Measurements from ENCODE around the gene XRRA1. TPM values are rescaled to one million over a fixed set of nuclear protein-coding genes. Genes with fewer than 3 reads are reported as not detected.
A peak's percentile ranks its signal among the peaks of the same experiment; 100 is the strongest.

Gene XRRA1
- polyA plus RNA-seq, 1 experiment: 7.0 TPM

DNA sequence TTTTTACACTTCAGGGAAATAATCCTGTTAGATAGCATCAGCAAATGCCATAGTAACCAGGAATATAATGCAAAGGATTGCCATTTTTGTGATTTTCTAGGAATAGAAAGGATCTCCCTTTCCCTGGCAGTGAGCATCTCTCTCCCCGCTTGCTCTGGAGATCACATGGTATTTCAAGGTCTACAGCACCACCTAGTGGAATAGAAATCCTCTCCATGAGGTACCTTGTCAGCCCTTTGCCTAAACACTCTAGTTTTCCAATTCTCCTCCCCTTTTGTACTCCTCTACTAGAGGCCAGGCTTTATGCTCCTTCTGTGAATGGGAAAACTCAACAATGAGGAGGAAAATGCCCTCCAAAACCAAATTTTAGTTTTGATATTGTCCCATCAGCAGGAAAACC, 78.4 kb downstream of the XRRA1 start:
- POLR2A ChIA-PET: no interaction called here
- DNase-seq (ENCODE audit: low read depth, low spot score): peak; percentile 10
- CTCF ChIA-PET: interaction anchor here (1.3 kb wide), 1 partner anchor 131 kb away, joined by 3 read pairs; no protein-coding TSS in a partner anchor
- Histone ChIP-seq H3K27ac (ENCODE audit: low read depth, low read length) (no peak overlapping the region), H3K27me3 (ENCODE audit: control insufficient read depth, insufficient read depth, low read length) (no peaks in the 10 kb centered on the region), H3K9me3 (ENCODE audit: control insufficient read depth, insufficient read depth, low read length) (peaks cover 40% of the 10 kb centered on the region), H3K4me3 (ENCODE audit: low read depth, low read length) (no peak overlapping the region)
- TF ChIP-seq, protein P1, sequence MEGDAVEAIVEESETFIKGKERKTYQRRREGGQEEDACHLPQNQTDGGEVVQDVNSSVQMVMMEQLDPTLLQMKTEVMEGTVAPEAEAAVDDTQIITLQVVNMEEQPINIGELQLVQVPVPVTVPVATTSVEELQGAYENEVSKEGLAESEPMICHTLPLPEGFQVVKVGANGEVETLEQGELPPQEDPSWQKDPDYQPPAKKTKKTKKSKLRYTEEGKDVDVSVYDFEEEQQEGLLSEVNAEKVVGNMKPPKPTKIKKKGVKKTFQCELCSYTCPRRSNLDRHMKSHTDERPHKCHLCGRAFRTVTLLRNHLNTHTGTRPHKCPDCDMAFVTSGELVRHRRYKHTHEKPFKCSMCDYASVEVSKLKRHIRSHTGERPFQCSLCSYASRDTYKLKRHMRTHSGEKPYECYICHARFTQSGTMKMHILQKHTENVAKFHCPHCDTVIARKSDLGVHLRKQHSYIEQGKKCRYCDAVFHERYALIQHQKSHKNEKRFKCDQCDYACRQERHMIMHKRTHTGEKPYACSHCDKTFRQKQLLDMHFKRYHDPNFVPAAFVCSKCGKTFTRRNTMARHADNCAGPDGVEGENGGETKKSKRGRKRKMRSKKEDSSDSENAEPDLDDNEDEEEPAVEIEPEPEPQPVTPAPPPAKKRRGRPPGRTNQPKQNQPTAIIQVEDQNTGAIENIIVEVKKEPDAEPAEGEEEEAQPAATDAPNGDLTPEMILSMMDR (IDR thresholded peaks at IDR 0.05; ENCODE audit: low read depth, low read length): peak; percentile 48

- ChIA-PET CTCF (no interaction called here), POLR2A (no interaction called here)
- H3K27me3 ChIP-seq (ENCODE audit: control insufficient read depth, insufficient read depth, low read length): no peaks in the 10 kb centered on the region
- peaks cover 43% of the 10 kb centered on the region for H3K9me3 ChIP-seq (ENCODE audit: control insufficient read depth, insufficient read depth, low read length)
- no peak overlapping the region for H3K27ac ChIP-seq (ENCODE audit: low read depth, low read length)
- no peak overlapping the region for H3K4me3 ChIP-seq (ENCODE audit: low read depth, low read length)
- DNase-seq (ENCODE audit: low read depth, low spot score): no peak
- TF ChIP-seq, protein P1 (IDR thresholded peaks at IDR 0.05; ENCODE audit: low read depth, low read length): no peak
Observed at GRCh38 chr11:74866557-74866956, 82.3 kb downstream of the XRRA1 start.

GRCh38 chr11:74863410-74863809, 85.5 kb downstream of the XRRA1 start:
- no peak overlapping the region for H3K4me3 ChIP-seq (ENCODE audit: low read depth, low read length)
- ChIA-PET POLR2A (no interaction called here), CTCF (no interaction called here)
- DNase-seq (ENCODE audit: low read depth, low spot score): no peak
- TF ChIP-seq, protein P1 (IDR thresholded peaks at IDR 0.05; ENCODE audit: low read depth, low read length): no peak
- H3K27ac ChIP-seq (ENCODE audit: low read depth, low read length): no peak overlapping the region
- H3K27me3 ChIP-seq (ENCODE audit: control insufficient read depth, insufficient read depth, low read length): no peaks in the 10 kb centered on the region
- peaks cover 37% of the 10 kb centered on the region for H3K9me3 ChIP-seq (ENCODE audit: control insufficient read depth, insufficient read depth, low read length)

DNA sequence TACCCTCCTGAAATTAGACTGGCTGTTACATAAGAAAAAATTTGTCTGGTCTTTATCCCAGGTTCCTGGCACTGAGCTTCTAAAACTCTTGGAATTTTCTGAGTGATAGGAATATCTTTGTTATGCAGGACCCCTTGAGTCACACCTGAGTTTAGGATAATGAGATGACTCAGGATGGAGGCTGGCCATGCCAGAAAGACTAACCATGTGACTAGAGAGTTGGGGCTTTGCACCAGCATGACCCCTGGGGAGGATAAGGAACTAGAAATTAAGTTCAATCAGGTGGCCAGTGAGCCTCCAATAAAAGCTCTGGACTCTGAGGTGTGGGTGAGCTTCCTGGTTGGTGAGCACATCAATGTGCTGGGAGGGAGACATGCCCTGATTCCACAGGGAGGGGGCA, 88.1 kb downstream of the XRRA1 start:
- H3K4me3 ChIP-seq (ENCODE audit: low read depth, low read length): no peak overlapping the region
- POLR2A ChIA-PET: no interaction called here
- CTCF ChIA-PET: interaction anchor here (0.9 kb wide), 1 partner anchor 10 kb away, joined by 3 read pairs; no protein-coding TSS in a partner anchor

GRCh38 chr11:74853223-74853622, 95.7 kb downstream of the XRRA1 start:
- DNase-seq (ENCODE audit: low read depth, low spot score): no peak
- no peak overlapping the region for H3K4me3 ChIP-seq (ENCODE audit: low read depth, low read length)
- POLR2A ChIA-PET: interaction anchor here (1.0 kb wide), 1 partner anchor 9 kb away, joined by 3 read pairs; no protein-coding TSS in a partner anchor
- no peaks in the 10 kb centered on the region for H3K9me3 ChIP-seq (ENCODE audit: control insufficient read depth, insufficient read depth, low read length)
- no peaks in the 10 kb centered on the region for H3K27me3 ChIP-seq (ENCODE audit: control insufficient read depth, insufficient read depth, low read length)
- TF ChIP-seq, protein P1 (IDR thresholded peaks at IDR 0.05; ENCODE audit: low read depth, low read length): no peak
- CTCF ChIA-PET: no interaction called here
- H3K27ac ChIP-seq (ENCODE audit: low read depth, low read length): no peak overlapping the region

More for the DNA sequence above, 88.1 kb downstream of the XRRA1 start:
- Histone ChIP-seq H3K27ac (ENCODE audit: low read depth, low read length) (no peak overlapping the region), H3K27me3 (ENCODE audit: control insufficient read depth, insufficient read depth, low read length) (no peaks in the 10 kb centered on the region), H3K9me3 (ENCODE audit: control insufficient read depth, insufficient read depth, low read length) (peaks cover 22% of the 10 kb centered on the region)
- TF ChIP-seq, protein P1 (IDR thresholded peaks at IDR 0.05; ENCODE audit: low read depth, low read length): no peak
- DNase-seq (ENCODE audit: low read depth, low spot score): no peak
